CD4-positive, alpha-beta T cell treated with Interleukin-4 for 1 hour (primary cell): ENCODE measurements around the gene VPS25.
"Not testable (repeated sequence)": the region's sequence is repeated elsewhere in the genome, so short reads cannot be mapped to it uniquely, and the experiment has no call there.

Experiments used
- DNase-seq, 2 donors: peaks; one replicate each; pipeline ENCODE4 v3.0.0-alpha.2; 2020 to 2022

VPS25 gene

DNA sequence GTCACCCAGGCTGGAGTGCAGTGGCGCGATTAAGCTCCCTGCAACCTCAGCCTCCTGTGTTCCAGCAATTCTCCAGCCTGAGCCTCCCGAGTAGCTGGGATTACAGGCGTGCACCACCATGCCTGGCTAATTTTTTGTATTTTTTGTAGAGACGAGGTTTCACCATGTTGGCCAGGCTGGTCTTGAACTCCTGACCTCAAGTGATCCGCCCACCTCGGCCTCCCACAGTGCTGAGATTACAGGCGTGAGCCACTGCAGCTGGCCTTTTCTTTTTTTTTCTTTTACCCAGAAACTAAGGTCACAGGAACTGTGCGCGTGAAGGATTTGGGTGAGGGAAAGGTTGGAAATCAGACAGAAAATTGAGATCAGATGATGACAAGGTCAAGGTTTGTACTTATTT is 3.3 kb upstream of the VPS25 start:
- not testable (repeated sequence) for DNase-seq

DNA sequence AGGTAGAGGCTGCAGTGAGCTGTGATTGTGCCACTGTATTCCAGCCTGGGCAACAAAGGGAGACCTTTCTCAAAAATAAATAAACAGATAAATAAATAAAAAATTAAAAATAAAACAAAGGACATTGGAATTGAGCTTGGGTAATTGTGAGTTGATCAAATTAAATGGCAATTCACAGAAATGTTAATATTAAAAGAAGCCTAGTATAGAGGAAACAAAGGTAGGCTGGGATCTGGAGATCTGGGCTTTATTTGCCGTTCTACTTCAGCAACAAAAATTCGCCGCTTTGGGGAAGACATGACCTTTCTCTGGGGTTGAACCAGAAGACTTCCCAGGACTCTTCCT is 332 bp upstream of the VPS25 start:
- DNase-seq: no peak

DNA sequence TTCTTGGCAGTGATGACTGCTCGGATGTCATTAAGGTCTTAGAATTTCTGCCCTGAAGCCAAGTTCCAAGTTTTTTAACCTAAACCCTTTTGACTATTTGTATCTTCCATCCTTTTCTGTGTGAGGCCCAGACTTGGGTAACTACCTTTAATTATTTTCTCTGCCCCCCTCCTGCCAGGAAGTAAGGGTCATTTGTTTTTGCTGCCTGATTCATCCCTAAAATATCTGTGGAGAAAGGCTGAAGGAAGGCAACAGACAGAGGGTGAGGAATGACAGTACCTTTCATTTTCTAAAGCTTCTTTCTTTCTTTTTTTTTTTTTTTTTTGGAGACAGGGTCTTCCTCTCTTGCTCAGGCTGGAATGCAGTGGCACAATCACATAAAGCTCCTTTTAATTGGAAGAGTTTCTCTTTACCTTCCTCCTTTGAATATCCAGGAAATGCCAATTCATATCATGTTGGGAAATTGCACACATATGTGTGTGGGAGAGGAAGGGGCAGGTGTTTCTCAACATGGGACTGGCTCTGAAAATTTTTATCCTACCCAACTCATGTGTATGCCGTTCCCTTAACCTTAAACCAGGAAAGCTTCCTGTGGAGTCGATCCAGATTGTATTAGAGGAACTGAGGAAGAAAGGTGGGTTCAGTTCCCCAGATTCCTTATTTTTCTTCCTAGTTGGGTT is 957 bp downstream of the VPS25 start:
- no peak for DNase-seq

DNA sequence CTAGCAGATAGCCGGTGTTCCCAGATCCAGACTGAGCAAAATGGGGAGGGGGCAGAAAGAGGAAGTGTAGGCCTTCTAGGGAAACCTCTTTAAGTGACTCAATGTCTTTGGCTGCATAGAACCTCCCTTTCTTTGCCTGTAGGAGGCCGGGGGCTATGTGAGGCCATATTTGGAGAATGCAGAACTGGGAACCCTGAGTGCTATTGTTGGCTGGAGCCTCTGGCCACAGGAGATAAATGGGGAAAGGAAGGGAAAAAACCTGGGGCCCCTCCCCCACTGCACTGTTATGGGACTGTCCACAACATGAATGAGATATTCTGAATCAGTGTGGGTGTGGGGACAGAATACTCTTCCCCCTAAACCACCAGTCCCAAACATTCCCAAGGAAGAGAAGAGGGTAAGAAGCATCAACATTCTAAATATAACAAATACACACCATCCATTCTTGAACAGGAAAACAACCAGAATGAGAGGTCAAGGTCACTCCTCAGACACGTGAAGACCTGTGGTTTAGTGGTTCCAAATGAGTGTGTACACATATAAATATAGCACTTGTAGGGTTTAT is 2.4 kb downstream of the VPS25 start:
- no peak for DNase-seq

DNA sequence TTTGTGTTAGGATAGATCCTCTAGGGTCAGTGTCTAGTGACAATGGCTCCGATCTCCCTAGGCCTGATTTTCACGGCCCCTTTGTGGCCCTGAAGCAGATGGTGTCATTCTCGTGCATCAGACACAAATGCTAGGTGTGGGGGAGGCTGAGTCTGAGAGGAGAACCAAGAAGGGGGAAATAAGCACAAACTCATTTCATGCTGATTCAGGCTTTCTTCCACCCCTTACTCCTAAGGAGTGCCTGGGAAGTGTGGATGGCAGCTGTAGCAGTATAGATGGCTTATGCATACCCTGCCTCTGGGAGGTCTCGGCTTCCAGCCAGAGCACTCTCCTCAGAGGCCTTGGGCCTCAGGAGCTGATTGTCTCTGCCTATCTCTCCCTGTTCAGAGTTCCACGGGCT is 5.3 kb downstream of the VPS25 start:
- DNase-seq: no peak

DNA sequence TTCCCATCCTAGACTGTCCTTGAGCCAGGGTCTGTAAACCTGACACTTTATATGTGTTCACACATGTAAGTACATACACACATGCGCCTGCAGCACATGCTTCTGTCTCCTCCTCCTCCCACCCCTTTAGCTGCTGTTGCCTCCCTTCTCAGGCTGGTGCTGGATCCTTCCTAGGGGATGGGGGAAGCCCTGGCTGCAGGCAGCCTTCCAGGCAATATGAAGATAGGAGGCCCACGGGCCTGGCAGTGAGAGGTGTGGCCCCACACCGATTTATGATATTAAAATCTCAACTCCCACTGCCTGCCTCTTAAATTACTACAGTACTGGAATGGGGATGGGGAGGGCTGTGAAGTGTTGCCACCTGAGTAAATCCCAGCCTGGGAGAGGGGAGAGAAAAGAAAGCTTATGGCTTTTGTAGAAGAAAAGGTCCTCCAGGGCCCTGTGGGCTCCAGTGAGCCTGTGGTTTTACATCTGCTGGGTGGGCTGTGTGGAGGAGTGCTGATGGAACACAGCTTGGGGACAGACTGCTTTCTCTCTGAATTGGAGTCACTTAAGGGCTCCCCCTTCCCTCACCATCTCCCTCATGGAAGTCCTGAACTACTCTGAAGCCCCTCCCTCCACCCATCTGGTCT is 6.2 kb downstream of the VPS25 start:
- DNase-seq: no peak

DNA sequence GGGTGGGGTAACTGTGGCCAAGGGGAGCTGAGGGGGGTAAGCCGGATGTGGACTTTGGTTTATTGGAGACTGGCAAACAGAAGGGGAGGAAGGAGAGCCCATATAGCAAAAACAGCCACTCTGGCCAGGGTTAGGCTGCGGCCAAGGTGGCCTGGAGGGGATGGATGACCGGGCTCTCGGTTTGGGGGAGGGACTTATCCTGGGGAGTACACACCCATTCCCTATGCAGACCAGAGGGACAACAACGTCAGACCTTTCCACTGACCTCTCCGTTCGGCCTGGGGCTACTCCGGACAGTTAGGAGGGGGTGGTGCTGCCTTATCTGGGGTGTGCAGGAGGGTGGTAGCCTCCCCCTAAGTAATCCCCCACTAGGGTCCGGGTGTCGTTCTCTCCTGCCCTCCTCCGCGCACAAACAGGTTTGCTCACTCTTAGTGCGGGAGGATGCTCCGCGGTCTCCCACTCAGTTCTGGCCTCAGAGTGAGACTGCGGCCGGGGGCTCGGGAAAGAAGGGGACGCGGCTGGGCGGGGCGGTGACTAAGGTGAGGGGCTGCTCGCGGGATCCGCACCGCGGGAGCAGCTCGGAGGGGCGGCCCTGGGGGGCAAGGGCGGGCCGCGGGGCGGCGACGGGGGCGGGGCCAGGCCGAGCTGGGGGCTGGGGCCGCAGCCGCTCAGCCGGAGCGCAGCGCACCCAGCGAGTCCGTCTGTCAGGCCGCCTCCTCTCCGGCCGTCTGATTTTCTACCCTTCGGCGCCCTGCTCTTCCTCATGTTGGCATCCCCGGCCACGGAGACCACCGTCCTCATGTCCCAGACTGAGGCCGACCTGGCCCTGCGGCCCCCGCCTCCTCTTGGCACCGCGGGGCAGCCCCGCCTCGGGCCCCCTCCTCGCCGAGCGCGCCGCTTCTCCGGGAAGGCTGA is 6.9 kb downstream of the VPS25 start, which contains the start of gene WNK4:
TSS of gene WNK4 (plus strand) at position 675 of the 915 bp plus-strand sequence. CDS start at position 764, 89 bp downstream.
- no peak for DNase-seq

DNA sequence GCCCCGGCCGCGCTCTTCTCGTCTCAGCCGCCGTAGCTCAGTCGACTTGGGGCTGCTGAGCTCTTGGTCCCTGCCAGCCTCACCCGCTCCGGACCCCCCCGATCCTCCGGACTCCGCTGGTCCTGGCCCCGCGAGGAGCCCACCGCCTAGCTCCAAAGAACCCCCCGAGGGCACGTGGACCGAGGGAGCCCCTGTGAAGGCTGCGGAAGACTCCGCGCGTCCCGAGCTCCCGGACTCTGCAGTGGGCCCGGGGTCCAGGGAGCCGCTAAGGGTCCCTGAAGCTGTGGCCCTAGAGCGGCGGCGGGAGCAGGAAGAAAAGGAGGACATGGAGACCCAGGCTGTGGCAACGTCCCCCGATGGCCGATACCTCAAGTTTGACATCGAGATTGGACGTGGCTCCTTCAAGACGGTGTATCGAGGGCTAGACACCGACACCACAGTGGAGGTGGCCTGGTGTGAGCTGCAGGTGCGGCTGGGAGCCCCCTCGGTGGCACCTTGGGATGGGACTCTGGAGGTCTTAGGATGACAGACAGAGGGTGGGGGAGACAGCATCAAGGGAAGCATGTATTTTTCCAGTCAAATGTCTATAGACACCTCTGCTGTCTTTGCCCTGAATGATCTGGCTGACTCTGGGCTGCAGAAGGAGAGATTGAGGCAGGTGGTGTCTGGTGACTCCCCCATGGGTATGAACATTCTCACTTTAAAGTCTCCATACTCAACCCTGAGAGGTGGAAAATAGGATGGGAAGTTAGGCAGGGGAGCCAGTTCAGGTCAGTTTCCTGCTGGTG is 7.8 kb downstream of the VPS25 start:
- DNase-seq: no peak

DNA sequence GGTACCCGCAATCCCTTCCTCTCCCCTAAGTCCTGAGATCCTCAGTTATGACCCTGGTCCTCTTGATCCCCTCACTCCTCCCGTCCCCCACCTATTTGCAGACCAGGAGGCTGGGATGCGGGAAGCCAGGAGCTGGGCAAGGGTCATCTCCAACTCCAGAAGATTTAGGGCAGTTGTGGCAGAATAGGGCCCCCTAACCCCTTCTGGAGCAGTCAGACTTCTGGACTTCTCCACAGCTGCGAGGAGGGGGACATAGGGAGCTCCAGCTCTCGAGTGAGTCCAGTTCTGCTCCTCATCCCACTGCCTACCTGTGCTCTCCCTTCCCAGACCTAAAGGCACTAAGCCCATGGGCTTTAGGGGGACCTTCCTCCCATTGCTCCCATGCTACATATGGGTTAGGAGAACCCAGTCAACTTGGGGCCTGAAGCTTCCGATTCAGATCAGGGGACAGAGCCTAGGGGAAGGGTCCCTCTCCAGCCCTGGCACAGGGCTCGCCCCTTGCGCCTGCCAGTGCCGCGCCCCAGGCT is 8.5 kb downstream of the VPS25 start:
- no peak for DNase-seq

DNA sequence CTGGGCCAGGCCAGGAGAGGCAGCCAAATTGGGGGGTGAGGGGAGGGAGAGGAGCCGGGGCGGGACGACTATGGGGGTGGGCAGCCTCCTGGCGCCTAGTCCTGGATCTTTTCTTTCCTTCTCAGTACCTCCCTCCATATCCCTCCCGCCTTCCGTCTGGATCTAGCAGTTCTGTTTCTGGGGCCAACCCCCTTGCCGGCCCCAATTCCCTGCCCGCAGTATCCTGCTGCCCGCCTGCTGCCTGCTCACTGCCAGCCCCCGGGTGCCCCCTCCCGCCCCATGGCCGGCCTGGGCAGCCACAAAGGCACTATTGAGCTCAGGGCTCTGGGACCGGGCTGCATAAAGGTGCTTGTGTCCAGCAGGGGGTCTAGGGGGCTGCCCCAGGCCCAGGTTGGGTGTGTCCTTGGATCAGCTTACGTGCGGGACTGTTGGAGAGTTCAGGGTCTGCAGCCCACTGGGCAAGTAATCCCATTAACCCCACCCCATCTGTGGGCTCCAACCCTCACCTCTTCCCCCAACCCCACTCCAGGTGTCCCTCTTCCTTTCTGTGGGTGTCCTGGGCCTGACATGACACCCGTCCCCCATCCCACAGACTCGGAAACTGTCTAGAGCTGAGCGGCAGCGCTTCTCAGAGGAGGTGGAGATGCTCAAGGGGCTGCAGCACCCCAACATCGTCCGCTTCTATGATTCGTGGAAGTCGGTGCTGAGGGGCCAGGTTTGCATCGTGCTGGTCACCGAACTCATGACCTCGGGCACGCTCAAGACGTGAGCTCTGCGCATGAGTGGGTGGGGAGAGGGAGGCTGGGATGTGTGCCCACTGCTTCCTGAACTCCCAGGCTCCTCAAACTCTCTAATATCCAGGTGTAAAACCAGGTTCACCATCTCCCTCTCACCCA is 9.2 kb downstream of the VPS25 start:
- no peak for DNase-seq

DNA sequence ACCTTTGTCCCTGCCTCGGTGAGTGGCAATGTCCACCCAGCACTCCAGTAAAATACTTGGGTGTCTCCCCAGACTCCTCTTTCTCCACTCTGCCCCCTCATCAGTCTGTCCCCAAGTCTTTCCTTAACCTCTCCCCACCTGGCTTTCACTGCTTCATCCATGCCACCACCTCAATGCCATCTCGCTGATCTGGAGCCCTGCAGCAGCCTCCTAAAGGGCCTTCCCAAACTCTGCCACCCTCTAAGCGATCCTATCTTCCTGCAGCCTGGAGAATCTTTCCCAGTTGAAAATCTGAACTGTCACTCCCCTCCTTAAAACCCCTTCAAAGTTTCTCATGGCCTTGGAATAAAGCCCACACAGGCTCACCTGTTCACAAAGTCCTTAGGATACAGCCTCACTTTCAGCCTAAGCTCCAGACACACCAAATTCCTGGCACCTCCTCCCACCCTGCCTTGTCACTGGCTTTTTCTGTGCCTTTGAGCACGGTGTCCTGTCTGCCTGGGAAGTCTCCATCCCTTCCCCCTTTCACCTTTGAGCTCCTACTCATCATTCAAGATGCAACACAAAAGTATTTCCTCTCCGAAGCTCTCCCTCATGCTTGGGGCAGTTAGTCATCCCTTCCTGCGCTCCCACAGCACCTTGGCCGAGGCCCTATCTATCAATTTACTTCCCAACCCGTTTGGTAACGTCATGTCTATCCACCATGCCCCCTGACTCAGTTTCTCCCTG is 10.0 kb downstream of the VPS25 start:
- DNase-seq: no peak

DNA sequence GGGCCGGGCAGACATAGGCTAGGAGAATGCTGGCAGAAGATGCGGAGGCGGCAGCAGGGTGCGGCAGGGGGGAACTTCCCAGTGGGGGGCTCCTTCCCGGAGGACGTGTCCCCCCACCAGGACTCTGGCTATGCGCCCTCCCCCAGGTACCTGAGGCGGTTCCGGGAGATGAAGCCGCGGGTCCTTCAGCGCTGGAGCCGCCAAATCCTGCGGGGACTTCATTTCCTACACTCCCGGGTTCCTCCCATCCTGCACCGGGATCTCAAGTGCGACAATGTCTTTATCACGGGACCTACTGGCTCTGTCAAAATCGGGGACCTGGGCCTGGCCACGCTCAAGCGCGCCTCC is 10.5 kb downstream of the VPS25 start:
- no peak for DNase-seq

DNA sequence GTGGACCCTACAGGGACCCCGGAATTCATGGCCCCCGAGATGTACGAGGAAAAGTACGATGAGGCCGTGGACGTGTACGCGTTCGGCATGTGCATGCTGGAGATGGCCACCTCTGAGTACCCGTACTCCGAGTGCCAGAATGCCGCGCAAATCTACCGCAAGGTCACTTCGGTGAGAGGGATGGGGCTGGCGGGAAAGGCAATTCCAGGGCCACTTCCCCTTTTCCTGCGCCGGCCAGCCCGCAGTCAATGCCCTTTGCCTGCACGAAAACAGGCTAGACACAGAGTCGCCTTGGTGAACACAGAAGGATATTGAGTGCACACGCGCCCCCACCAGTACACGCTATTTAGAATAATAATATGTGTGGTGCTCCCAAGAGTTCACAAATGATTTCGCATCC is 11.2 kb downstream of the VPS25 start:
- DNase-seq: no peak

DNA sequence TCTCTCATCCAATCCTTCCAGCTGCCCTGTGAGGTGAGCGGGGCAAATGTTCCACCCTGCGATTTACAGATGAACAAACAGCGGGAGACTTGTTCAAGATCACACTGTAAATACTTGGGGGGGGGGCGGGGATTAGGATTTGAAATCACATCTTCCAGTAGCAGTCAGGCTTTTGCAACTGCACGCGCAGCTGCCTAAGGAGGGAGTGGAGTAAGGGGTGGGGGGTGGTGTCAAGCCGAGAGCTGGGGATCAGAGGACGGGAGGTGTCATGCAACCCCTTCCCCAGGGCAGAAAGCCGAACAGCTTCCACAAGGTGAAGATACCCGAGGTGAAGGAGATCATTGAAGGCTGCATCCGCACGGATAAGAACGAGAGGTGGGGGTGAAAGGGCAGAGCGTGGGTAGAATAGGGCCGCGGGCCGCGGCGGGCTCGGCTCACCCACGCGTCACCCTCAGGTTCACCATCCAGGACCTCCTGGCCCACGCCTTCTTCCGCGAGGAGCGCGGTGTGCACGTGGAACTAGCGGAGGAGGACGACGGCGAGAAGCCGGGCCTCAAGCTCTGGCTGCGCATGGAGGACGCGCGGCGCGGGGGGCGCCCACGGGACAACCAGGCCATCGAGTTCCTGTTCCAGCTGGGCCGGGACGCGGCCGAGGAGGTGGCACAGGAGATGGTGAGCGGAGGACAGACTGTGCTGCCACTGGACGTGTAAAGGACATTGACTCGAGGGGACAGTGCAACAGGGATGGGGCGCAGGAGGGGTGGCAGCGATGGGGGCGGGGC is 11.8 kb downstream of the VPS25 start:
- no peak for DNase-seq

DNA sequence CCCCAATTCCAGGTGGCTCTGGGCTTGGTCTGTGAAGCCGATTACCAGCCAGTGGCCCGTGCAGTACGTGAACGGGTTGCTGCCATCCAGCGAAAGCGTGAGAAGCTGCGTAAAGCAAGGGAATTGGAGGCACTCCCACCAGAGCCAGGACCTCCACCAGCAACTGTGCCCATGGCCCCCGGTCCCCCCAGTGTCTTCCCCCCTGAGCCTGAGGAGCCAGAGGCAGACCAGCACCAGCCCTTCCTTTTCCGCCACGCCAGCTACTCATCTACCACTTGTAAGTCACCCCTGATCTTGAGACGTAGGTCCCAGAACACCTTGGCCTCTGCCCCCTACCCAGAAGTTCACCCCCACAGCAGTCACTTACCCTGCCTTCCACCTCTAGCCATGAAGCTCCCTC is 14.0 kb downstream of the VPS25 start:
- DNase-seq: no peak

DNA sequence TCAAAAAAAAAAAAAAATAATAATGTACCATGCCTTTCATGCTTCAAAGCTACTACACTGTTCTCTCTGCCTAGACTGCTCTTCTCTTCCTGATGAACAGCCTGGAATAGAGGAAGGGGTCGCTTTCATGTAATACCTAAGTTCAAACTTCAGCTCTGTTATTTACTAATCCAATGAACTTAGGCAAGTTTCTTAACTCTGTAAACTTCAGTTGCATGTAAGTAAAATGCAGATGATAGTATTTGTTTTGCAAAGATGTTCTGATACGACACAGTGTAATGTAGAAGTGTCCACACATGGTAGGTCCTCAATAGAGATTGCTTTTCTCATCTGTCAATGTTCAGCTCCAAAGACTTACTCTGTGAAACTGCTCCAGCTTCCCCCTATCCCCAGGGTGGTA is 18.7 kb downstream of the VPS25 start:
- DNase-seq: no peak

DNA sequence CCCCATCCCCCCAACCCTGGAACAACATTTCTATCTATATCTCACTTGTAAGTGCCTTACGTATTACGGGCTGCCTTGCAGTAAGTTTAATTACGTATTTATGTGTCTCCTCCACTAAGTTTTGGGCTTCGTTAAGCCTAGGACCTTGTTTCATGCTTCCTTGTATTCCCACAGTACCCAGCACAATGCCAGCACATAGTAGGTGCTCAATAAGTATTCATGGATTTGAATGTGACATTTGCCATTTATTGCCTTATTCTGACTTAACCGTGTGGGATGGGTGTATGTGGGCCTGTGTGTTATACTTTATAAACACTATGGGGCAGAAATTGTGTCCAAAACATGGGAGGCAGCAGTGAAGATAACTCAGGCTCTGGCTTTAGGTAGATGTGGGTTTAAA is 19.3 kb downstream of the VPS25 start:
- no peak for DNase-seq

DNA sequence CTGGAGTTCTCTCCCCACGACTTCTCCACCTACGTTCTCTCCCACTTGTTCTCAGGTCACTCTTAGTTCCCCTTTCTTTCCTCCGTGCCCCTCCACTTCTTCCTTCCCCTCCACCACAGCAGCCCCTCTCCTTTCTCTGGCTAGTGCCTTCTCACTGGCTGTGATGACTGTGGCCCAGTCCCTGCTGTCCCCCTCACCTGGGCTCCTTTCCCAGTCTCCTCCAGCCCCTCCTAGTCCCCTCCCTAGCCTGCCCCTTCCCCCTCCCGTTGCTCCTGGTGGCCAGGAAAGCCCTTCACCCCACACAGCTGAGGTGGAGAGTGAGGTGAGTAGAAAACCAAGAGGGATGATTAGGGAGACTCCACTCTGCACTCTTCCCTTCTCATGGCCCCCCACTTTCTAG is 21.8 kb downstream of the VPS25 start:
- no peak for DNase-seq

DNA sequence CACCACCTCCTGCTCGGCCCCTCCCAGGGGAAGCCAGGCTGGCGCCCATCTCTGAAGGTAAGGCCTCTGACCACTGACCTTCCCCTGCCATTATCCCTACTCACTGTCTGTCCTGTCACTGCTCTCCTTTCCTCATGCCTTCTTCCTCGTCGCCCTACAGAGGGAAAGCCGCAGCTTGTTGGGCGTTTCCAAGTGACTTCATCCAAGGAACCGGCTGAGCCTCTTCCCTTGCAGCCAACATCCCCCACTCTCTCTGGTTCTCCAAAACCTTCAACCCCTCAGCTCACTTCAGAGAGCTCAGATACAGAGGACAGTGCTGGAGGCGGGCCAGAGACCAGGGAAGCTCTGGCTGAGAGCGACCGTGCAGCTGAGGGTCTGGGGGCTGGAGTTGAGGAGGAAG is 22.2 kb downstream of the VPS25 start:
- no peak for DNase-seq
